Hepatocyte (in vitro differentiated cells): ENCODE measurements around the gene TTLL5. TPM values are rescaled to one million over a fixed set of nuclear protein-coding genes. Genes with fewer than 3 reads are reported as not detected.
A peak's percentile ranks its signal among the peaks of the same experiment; 100 is the strongest.

Experiments
- DNase-seq: peaks from one replicate; pipeline ENCODE4 v3.0.0-alpha.2; 2016; ENCODE audit warnings: low spot score
- H2AFZ ChIP-seq: fragments of 200-600 bp; sonication (generic); 2 replicates; pipeline ENCODE4 v1.6.0; 2016; ENCODE audit warnings: antibody characterized with exemption, mild to moderate bottlenecking
- H3K27ac ChIP-seq: fragments of 200-600 bp; sonication (generic); 2 replicates; pipeline ENCODE4 v1.5.1; 2016; ENCODE audit warnings: mild to moderate bottlenecking
- H3K27me3 ChIP-seq: fragments of 200-600 bp; sonication (generic); 2 replicates; pipeline ENCODE4 v1.6.1; 2016
- H3K36me3 ChIP-seq: fragments of 200-600 bp; sonication (generic); replicated peaks from 2 replicates; pipeline ENCODE4 v1.5.1; 2016; ENCODE audit warnings: low read depth; ENCODE audit not compliant: insufficient read depth
- H3K4me1 ChIP-seq: fragments of 200-600 bp; sonication (generic); 2 replicates; pipeline ENCODE4 v1.5.1; 2016; ENCODE audit warnings: mild to moderate bottlenecking, moderate library complexity; ENCODE audit not compliant: insufficient read depth
- H3K4me2 ChIP-seq: fragments of 200-600 bp; sonication (generic); 2 replicates; pipeline ENCODE4 v1.6.0; 2016
- H3K4me3 ChIP-seq: fragments of 200-600 bp; sonication (generic); 2 replicates; pipeline ENCODE4 v1.5.1; 2016; ENCODE audit warnings: mild to moderate bottlenecking
- H3K79me2 ChIP-seq: fragments of 200-600 bp; sonication (generic); 2 replicates; pipeline ENCODE4 v1.6.0; 2017; ENCODE audit warnings: mild to moderate bottlenecking
- H3K9me2 ChIP-seq: fragments of 200-600 bp; sonication (generic); replicated peaks from 2 replicates; pipeline ENCODE4 v1.6.0; 2017; ENCODE audit warnings: mild to moderate bottlenecking; ENCODE audit not compliant: insufficient read depth
- H3K9me3 ChIP-seq: fragments of 200-600 bp; sonication (generic); 2 replicates; pipeline ENCODE4 v1.5.1; 2016; ENCODE audit warnings: low read depth, mild to moderate bottlenecking
- H4K20me1 ChIP-seq: fragments of 200-600 bp; sonication (generic); 2 replicates; pipeline ENCODE4 v1.6.0; 2016; ENCODE audit warnings: mild to moderate bottlenecking; ENCODE audit not compliant: insufficient read depth, poor library complexity, severe bottlenecking
- EZH2 ChIP-seq: fragments of 200-600 bp; sonication (generic); IDR thresholded peaks from 2 replicates; pipeline ENCODE4 v1.6.1; 2016; ENCODE audit warnings: antibody characterized with exemption, mild to moderate bottlenecking, borderline replicate concordance
- EZH2phosphoT487 ChIP-seq: fragments of 200-600 bp; sonication (generic); IDR thresholded peaks from one replicate; pipeline ENCODE4 v1.6.1; 2018; ENCODE audit warnings: antibody characterized with exemption, mild to moderate bottlenecking, low read depth, moderate library complexity; ENCODE audit not compliant: unreplicated experiment, severe bottlenecking
- WGBS: methylation state at CpG from one replicate; pipeline ENCODE4 v1.1.6; 2016; ENCODE audit warnings: low lambda C conversion rate; ENCODE audit errors: missing lambda C conversion rate; 5-methylcytosine and 5-hydroxymethylcytosine counted together
- polyA plus RNA-seq: library from polyadenylated mRNA; unstranded; fragments of >200 nt; fragmentation: Nextera tagmentation; extraction: Ambion mirVana; gene quantifications from 2 replicates; pipeline ENCODE4 v1.2.1, GENCODE V29; 2016
- total RNA-seq: library from RNA; depleted of rRNA; stranded (reverse); fragments of >200 nt; gene quantifications from 2 replicates; pipeline ENCODE4 v1.2.3, GENCODE V29; 2014
- TF ChIP-seq, protein P1 (sequence below): fragments of 200-600 bp; sonication (generic); IDR thresholded peaks from 2 replicates; pipeline ENCODE4 v1.5.1; 2016; ENCODE audit warnings: antibody characterized with exemption, mild to moderate bottlenecking; ENCODE audit not compliant: poor library complexity

TTLL5 gene
- total and polyA plus RNA-seq, 2 experiments from 2014 or later: 8.9 to 11.1 TPM

DNA sequence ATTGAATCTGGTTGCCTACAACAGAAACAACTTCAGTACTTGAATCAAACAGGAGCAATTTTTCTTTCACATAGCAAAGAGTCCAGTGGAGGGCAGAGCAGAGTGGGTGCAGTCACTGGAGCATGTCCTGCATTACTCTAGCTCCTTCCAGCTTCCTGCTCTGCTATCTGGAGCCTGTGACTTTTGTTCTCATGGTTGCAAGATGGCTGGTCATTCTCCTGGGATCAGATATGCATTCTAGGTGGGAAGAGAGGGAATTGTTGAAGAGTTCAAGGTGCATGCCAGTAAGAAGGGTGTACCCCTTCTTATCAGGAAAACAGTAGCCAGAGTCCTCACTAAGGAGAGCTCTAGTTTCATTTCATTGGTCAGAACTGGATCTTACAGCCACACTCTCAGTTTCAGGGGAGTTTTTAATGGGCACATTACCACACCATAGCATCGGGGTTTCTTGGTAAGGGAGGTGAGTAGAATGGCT, 332.6 kb downstream of the TTLL5 start:
- no peaks in the 10 kb centered on the region for H4K20me1 ChIP-seq
- DNase-seq: peak; percentile 47
- H3K9me3 ChIP-seq: no peaks in the 10 kb centered on the region
- no peak overlapping the region for H2AFZ ChIP-seq
- H3K27me3 ChIP-seq: no peaks in the 10 kb centered on the region
- H3K36me3 ChIP-seq: no peaks in the 10 kb centered on the region
- H3K4me3 ChIP-seq: no peak overlapping the region
- no peaks in the 10 kb centered on the region for H3K4me1 ChIP-seq
- peak overlapping the region; percentile 33 for H3K27ac ChIP-seq
- WGBS: 71% methylated on average over 1 of the region's 1 CpG
- H3K79me2 ChIP-seq: no peaks in the 10 kb centered on the region
- no peaks in the 10 kb centered on the region for H3K9me2 ChIP-seq
- TF ChIP-seq EZH2: no peak
- TF ChIP-seq, protein P1, sequence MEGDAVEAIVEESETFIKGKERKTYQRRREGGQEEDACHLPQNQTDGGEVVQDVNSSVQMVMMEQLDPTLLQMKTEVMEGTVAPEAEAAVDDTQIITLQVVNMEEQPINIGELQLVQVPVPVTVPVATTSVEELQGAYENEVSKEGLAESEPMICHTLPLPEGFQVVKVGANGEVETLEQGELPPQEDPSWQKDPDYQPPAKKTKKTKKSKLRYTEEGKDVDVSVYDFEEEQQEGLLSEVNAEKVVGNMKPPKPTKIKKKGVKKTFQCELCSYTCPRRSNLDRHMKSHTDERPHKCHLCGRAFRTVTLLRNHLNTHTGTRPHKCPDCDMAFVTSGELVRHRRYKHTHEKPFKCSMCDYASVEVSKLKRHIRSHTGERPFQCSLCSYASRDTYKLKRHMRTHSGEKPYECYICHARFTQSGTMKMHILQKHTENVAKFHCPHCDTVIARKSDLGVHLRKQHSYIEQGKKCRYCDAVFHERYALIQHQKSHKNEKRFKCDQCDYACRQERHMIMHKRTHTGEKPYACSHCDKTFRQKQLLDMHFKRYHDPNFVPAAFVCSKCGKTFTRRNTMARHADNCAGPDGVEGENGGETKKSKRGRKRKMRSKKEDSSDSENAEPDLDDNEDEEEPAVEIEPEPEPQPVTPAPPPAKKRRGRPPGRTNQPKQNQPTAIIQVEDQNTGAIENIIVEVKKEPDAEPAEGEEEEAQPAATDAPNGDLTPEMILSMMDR: no peak
- no peak for TF ChIP-seq EZH2phosphoT487
- peak overlapping the region; percentile 15 for H3K4me2 ChIP-seq

DNA sequence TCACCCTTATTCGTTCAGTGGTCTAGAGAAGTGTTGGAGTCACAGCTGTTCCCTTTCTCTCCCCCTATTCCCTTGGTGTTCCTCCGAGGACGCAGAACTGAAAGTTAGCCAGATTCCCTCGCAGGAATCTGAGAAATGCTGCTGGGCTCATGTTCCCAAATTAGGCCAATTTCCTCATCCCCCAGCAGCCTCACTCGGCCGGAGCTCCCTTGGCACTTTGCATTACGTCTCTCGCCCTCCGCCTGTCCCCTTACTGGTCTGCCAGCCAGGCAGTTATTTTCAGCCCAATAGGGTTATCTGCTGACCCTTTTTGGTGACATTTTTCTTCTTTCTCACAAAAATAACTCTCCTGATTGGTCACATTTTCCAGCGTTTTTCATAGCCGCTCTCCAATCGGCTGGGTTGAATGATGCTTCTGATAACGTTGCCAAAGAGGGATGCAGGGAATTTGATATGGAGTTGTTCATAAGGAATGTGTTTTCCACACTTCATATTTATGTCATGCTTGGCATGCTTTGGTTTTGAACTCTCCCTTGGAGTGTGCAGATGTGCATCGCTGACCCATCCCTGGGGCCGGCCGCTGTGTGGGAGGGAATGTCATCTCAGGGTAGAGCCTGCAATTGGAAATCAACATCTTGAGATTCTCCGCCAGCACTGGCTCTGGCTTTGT, 334.5 kb downstream of the TTLL5 start:
- H3K9me3 ChIP-seq: no peaks in the 10 kb centered on the region
- H3K27me3 ChIP-seq: no peaks in the 10 kb centered on the region
- no peak overlapping the region for H3K4me3 ChIP-seq
- H3K27ac ChIP-seq: no peak overlapping the region
- no peaks in the 10 kb centered on the region for H3K79me2 ChIP-seq
- no peaks in the 10 kb centered on the region for H3K9me2 ChIP-seq
- no peak for DNase-seq
- TF ChIP-seq, protein P1: no peak
- TF ChIP-seq EZH2 (no peak), EZH2phosphoT487 (no peak)
- H3K4me1 ChIP-seq: no peaks in the 10 kb centered on the region
- no peaks in the 10 kb centered on the region for H3K36me3 ChIP-seq
- H3K4me2 ChIP-seq: no peak overlapping the region
- no peaks in the 10 kb centered on the region for H4K20me1 ChIP-seq
- WGBS: 84% methylated on average over 17 of the region's 17 CpGs
- H2AFZ ChIP-seq: no peak overlapping the region

DNA sequence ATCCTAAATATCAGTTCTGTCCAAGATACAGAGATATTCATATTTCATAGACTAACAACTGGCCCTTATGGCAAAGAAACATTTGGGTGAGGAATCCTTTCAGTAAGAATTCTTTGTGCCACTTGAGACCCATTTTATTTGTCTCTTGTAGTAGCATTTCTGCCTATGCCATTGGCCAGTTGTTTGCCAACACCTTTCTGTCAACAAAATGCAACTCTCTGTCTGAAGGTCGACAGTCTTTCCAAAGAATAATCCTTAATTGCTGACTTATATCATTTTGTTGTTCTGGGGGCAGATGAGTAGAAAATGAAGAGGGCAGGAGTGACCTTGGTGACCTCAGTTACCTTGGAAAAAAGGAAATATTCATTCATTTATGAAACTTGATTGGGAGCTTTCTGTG, 335.4 kb downstream of the TTLL5 start:
- Histone ChIP-seq H3K9me3 (no peaks in the 10 kb centered on the region), H3K36me3 (no peaks in the 10 kb centered on the region), H3K79me2 (no peaks in the 10 kb centered on the region), H3K9me2 (no peaks in the 10 kb centered on the region), H3K4me1 (no peaks in the 10 kb centered on the region), H3K4me2 (no peak overlapping the region), H2AFZ (no peak overlapping the region), H3K4me3 (no peak overlapping the region), H3K27me3 (no peaks in the 10 kb centered on the region), H3K27ac (no peak overlapping the region), H4K20me1 (no peaks in the 10 kb centered on the region)
- 88% methylated on average over 1 of the region's 1 CpG for WGBS
- TF ChIP-seq EZH2 (no peak), EZH2phosphoT487 (no peak)
- TF ChIP-seq, protein P1: no peak
- no peak for DNase-seq
